GM12874 (cell line): ENCODE measurements around the gene RHOT2.

Experiments
- TF ChIP-seq, protein P1 (sequence below): IDR thresholded peaks from 2 replicates; pipeline ENCODE4 v1.5.1; 2011; ENCODE audit warnings: low read depth, mild to moderate bottlenecking, control low read depth, low read length, moderate library complexity; ENCODE audit not compliant: insufficient read depth

The RHOT2 gene

GRCh38 chr16:709566-710499 is 41.9 kb downstream of the RHOT2 start:
- TF ChIP-seq, protein P1, sequence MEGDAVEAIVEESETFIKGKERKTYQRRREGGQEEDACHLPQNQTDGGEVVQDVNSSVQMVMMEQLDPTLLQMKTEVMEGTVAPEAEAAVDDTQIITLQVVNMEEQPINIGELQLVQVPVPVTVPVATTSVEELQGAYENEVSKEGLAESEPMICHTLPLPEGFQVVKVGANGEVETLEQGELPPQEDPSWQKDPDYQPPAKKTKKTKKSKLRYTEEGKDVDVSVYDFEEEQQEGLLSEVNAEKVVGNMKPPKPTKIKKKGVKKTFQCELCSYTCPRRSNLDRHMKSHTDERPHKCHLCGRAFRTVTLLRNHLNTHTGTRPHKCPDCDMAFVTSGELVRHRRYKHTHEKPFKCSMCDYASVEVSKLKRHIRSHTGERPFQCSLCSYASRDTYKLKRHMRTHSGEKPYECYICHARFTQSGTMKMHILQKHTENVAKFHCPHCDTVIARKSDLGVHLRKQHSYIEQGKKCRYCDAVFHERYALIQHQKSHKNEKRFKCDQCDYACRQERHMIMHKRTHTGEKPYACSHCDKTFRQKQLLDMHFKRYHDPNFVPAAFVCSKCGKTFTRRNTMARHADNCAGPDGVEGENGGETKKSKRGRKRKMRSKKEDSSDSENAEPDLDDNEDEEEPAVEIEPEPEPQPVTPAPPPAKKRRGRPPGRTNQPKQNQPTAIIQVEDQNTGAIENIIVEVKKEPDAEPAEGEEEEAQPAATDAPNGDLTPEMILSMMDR = no peak

- TF ChIP-seq, protein P1 = no peak
Measured at GRCh38 chr16:710500-711075, 42.7 kb downstream of the RHOT2 start.

DNA sequence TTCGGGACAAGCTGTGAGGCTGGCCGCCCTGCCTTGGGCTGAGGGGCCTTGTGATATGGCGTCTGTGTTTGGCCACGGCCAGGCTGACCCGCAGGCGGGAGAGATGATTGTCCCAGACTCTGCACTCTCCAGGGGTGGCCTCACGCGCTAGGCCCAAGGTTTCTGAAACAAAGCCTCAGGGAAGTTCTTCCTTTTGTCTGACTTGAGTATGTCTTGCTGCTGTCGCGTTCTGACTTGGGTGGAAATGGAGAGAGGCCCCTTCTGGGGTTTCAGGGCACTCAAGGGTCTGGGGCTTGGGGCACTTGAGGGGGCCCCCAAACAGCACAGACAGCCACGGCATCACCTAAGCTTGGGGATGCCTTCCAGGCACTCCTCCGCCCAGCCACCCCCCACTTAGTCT is 43.2 kb downstream of the RHOT2 start:
- TF ChIP-seq, protein P1 = no peak

GRCh38 chr16:711548-712320 is 43.8 kb downstream of the RHOT2 start:
- TF ChIP-seq, protein P1 = peak; percentile 99

GRCh38 chr16:712740-713250 is 44.9 kb downstream of the RHOT2 start:
- TF ChIP-seq, protein P1 = peak; percentile 38; the same call in 1 of the 2 replicates

DNA sequence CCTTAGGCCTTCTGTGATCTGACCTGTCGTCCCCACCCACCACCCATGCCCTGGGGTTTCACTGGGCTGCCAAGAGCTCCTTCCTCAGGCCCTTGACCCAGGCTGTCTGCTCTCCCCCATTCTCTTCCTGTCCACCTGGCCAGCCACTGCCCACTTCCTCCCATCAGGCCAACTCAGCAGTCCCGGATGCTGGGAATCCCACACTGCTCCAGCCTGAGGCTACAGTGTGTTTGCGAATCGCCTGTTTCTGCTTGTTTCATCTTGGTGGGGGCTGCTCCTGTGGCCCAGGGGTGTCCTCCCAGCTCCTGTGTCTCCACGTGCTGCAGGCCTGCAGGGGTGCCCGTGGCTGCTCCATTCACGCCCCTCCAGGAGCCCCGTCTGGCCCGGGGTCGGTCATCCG is 46.1 kb downstream of the RHOT2 start:
- TF ChIP-seq, protein P1 = no peak
